ENCODE measurements around the gene CERS6.
A peak's percentile ranks its signal among the peaks of the same experiment; 100 is the strongest.

Gene CERS6

GRCh38 chr2:168602846-168603401 lies 146.9 kb downstream of the CERS6 start:
- no peak for DNase-seq (ENCODE audit: low spot score)

- no peak for DNase-seq (ENCODE audit: low spot score)
Measured at GRCh38 chr2:168603439-168603961, 147.4 kb downstream of the CERS6 start.

- no peak for DNase-seq (ENCODE audit: low spot score)
Measured at GRCh38 chr2:168604252-168604651, 148.2 kb downstream of the CERS6 start.

GRCh38 chr2:168607992-168608391 lies 151.9 kb downstream of the CERS6 start:
- DNase-seq (ENCODE audit: low spot score): no peak

- no peak for DNase-seq (ENCODE audit: low spot score)
Measured at GRCh38 chr2:168608796-168609195, 152.7 kb downstream of the CERS6 start.

GRCh38 chr2:168611091-168611490 lies 155.0 kb downstream of the CERS6 start:
- no peak for DNase-seq (ENCODE audit: low spot score)

- no peak for DNase-seq (ENCODE audit: low spot score)
Measured at GRCh38 chr2:168611896-168612650, 156.0 kb downstream of the CERS6 start.

GRCh38 chr2:168612719-168613118 lies 156.6 kb downstream of the CERS6 start:
- no peak for DNase-seq (ENCODE audit: low spot score)

GRCh38 chr2:168613551-168613950 lies 157.5 kb downstream of the CERS6 start:
- DNase-seq (ENCODE audit: low spot score): no peak

GRCh38 chr2:168614172-168615018 lies 158.3 kb downstream of the CERS6 start:
- no peak for DNase-seq (ENCODE audit: low spot score)

GRCh38 chr2:168620554-168620953 lies 164.5 kb downstream of the CERS6 start:
- DNase-seq (ENCODE audit: low spot score): no peak

- no peak for DNase-seq (ENCODE audit: low spot score)
Measured at GRCh38 chr2:168622559-168622958, 166.5 kb downstream of the CERS6 start.

GRCh38 chr2:168624028-168624427 lies 168.0 kb downstream of the CERS6 start:
- no peak for DNase-seq (ENCODE audit: low spot score)

GRCh38 chr2:168626096-168626495 lies 170.0 kb downstream of the CERS6 start:
- DNase-seq (ENCODE audit: low spot score): no peak

- DNase-seq (ENCODE audit: low spot score): no peak
Measured at GRCh38 chr2:168626647-168627046, 170.6 kb downstream of the CERS6 start.

GRCh38 chr2:168632709-168633121 lies 176.6 kb downstream of the CERS6 start:
- DNase-seq (ENCODE audit: low spot score): no peak

GRCh38 chr2:168633200-168633599 lies 177.1 kb downstream of the CERS6 start:
- DNase-seq (ENCODE audit: low spot score): no peak

GRCh38 chr2:168633895-168634294 lies 177.8 kb downstream of the CERS6 start:
- no peak for DNase-seq (ENCODE audit: low spot score)

- DNase-seq (ENCODE audit: low spot score): peak; percentile 57
Measured at GRCh38 chr2:168635065-168635577, 179.0 kb downstream of the CERS6 start.

GRCh38 chr2:168639018-168639417 lies 182.9 kb downstream of the CERS6 start:
- DNase-seq (ENCODE audit: low spot score): no peak

GRCh38 chr2:168639441-168639898 lies 183.4 kb downstream of the CERS6 start:
- peak; percentile 80 for DNase-seq (ENCODE audit: low spot score)

GRCh38 chr2:168640039-168640438 lies 184.0 kb downstream of the CERS6 start:
- no peak for DNase-seq (ENCODE audit: low spot score)

Data from AG20443 (cell line).